GM21390 (cell line): ENCODE results near the gene SLC39A12.
"Not testable (repeated sequence)": the region's sequence is repeated elsewhere in the genome, so short reads cannot be mapped to it uniquely, and the experiment has no call there.

ENCODE experiments used
- ATAC-seq: cut with Tn5 transposase; IDR thresholded peaks from one replicate; pipeline ENCODE4 v1.9.1; 2021; ENCODE audit not compliant: unreplicated experiment

Gene SLC39A12

GRCh38 chr10:17951868-17952371, at the start of gene SLC39A12:
Gene SLC39A12, plus strand, starts transcription at chr10:17951918. Its CDS starts 1,359 bp downstream, at chr10:17953277.
- ATAC-seq = no peak

- no peak for ATAC-seq
Measured at GRCh38 chr10:17904564-17904963, 47.2 kb upstream of the SLC39A12 start.

GRCh38 chr10:17905491-17905890, 46.2 kb upstream of the SLC39A12 start:
- no peak for ATAC-seq

GRCh38 chr10:17906002-17906401, 45.7 kb upstream of the SLC39A12 start:
- no peak for ATAC-seq

GRCh38 chr10:17907641-17908040, 44.1 kb upstream of the SLC39A12 start:
- ATAC-seq = no peak

GRCh38 chr10:17910125-17910789, 41.5 kb upstream of the SLC39A12 start:
- ATAC-seq = no peak

GRCh38 chr10:17912754-17913153, 39.0 kb upstream of the SLC39A12 start:
- no peak for ATAC-seq

GRCh38 chr10:17913604-17914003, 38.1 kb upstream of the SLC39A12 start:
- ATAC-seq = no peak

GRCh38 chr10:17914169-17915045, 37.3 kb upstream of the SLC39A12 start:
- ATAC-seq = no peak

- no peak for ATAC-seq
Measured at GRCh38 chr10:17915181-17915580, 36.5 kb upstream of the SLC39A12 start.

- ATAC-seq = no peak
Measured at GRCh38 chr10:17918187-17918903, 33.4 kb upstream of the SLC39A12 start.

- no peak for ATAC-seq
Measured at GRCh38 chr10:17921378-17921777, 30.3 kb upstream of the SLC39A12 start.

GRCh38 chr10:17923728-17924127, 28.0 kb upstream of the SLC39A12 start:
- no peak for ATAC-seq

GRCh38 chr10:17943033-17943745, 8.5 kb upstream of the SLC39A12 start:
- ATAC-seq = no peak

GRCh38 chr10:17950269-17950668, 1.4 kb upstream of the SLC39A12 start:
- ATAC-seq = not testable (repeated sequence)

GRCh38 chr10:17950726-17951125, 992 bp upstream of the SLC39A12 start:
- ATAC-seq = no peak

- ATAC-seq = not testable (repeated sequence)
Measured at GRCh38 chr10:17954372-17954771, 2.7 kb downstream of the SLC39A12 start.

- ATAC-seq = no peak
Measured at GRCh38 chr10:17954861-17955260, 3.1 kb downstream of the SLC39A12 start.

GRCh38 chr10:17958049-17958448, 6.3 kb downstream of the SLC39A12 start:
- ATAC-seq = no peak

GRCh38 chr10:17959870-17960269, 8.2 kb downstream of the SLC39A12 start:
- ATAC-seq = no peak
